Measurements from ENCODE around the gene SPSB2.
A peak's percentile ranks its signal among the peaks of the same experiment; 100 is the strongest.
"Not testable (repeated sequence)": the region's sequence is repeated elsewhere in the genome, so short reads cannot be mapped to it uniquely, and the experiment has no call there.

Gene SPSB2, protein sequence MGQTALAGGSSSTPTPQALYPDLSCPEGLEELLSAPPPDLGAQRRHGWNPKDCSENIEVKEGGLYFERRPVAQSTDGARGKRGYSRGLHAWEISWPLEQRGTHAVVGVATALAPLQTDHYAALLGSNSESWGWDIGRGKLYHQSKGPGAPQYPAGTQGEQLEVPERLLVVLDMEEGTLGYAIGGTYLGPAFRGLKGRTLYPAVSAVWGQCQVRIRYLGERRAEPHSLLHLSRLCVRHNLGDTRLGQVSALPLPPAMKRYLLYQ

DNA sequence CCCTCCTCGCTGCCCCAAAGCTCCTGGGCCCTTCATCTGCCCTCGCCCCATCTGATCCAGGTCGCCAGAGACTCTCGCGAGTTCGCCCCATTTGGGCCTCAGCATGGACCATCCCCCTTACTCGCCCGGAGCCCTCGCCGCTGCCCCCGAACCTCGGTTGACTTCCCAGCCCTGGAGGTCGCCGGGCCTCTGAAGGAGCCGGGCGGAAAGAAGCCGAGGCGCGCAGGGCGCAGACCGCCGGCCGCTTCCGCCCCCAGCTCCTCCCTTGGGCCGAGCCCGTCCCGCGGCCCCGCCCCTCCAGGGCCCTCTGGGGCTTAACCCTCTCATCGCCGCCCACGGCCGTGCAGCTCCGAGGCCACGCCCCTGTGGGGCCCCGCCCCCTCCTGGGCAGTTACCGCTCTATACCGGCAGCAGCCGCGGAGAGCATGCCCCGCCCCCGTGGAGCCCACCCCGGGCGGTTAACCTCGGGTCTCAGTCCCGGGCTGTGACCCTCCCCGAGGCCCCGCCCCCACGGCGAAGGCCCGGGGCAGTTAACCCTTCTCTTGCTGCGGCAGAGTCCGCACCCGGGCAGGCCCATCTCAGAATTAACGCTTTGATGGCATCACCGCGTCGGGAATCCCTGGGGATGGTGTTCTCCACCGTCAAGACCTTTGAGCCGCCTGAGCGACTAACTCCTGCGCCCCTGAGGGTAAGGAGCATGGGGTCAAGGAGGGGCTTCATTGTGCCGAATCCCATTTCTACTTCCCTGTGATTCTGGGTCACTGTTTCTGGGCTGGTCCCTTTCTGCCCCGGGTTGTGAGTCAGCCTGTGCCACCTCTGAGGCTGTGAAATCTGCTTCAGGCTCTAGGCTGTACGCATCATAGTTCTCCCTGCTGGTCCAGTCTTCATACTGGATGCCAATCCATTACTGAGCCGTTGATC lies at the start of gene SPSB2:
Gene SPSB2, minus strand, starts transcription at position 210 of the 921 bp plus-strand sequence. CDS start 402 bp downstream, outside the sequence.
- peak; percentile 97 for DNase-seq (ENCODE audit: low spot score)

DNA sequence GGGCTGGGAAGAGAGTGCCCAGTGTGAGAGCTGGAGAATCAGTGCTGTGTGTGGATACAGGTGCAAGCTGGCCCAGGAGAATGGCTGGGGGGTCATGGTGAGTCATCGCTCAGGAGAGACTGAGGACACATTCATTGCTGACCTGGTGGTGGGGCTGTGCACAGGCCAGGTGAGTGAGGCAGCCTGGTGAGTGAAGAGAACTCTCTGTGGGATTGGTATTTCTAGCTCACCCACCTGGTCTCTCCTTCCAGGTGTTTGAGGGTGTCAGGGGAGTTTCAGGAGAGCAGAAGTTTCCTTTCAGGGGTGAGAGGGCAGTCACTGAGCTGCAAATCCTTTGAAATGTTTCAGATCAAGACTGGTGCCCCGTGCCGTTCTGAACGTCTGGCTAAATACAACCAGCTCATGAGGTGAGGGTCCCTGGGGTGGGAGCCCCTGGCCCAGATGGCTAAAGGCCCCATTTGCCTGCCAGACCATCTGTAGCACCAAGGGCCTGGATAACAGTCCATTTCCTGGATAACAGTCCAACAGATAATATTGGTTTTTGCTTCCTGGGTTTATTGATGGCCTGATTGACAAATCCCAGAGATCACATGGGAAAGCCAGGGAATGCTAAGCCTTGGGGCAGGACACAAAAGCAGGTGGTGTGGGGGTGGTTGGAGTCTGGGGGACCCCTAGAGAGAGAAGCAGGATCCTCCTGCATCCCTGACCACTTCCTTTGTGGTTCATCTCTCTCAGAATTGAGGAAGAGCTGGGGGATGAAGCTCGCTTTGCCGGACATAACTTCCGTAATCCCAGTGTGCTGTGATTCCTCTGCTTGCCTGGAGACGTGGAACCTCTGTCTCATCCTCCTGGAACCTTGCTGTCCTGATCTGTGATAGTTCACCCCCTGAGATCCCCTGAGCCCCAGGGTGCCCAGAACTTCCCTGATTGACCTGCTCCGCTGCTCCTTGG lies 49.2 kb upstream of the SPSB2 start:
- no peak for DNase-seq (ENCODE audit: low spot score)

DNA sequence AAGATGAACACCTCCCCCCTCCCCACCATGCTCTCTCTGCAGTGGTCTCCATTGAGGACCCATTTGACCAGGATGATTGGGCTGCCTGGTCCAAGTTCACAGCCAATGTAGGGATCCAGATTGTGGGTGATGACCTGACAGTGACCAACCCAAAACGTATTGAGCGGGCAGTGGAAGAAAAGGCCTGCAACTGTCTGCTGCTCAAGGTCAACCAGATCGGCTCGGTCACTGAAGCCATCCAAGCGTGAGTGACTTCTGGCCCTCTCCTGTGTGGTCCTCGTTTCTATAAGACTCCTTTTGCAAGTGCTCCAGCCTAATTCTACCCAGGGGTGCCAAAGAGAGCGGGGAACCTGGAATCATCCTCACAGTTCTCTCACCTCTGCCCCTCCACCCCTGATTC lies 48.4 kb upstream of the SPSB2 start:
- DNase-seq (ENCODE audit: low spot score): no peak

DNA sequence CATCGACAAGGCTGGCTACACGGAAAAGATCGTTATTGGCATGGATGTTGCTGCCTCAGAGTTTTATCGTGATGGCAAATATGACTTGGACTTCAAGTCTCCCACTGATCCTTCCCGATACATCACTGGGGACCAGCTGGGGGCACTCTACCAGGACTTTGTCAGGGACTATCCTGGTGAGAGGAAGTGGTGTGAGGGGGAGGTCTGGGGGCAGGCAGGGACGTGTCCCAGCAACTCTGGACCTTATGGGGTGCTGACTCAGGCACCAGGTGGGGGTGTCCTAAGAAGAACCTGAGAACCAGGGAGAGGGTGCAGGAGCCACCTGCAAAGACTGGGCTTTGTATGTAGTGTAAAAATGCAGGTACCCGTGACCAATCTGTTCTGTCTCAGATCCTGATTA lies 46.5 kb upstream of the SPSB2 start:
- DNase-seq (ENCODE audit: low spot score): no peak

DNA sequence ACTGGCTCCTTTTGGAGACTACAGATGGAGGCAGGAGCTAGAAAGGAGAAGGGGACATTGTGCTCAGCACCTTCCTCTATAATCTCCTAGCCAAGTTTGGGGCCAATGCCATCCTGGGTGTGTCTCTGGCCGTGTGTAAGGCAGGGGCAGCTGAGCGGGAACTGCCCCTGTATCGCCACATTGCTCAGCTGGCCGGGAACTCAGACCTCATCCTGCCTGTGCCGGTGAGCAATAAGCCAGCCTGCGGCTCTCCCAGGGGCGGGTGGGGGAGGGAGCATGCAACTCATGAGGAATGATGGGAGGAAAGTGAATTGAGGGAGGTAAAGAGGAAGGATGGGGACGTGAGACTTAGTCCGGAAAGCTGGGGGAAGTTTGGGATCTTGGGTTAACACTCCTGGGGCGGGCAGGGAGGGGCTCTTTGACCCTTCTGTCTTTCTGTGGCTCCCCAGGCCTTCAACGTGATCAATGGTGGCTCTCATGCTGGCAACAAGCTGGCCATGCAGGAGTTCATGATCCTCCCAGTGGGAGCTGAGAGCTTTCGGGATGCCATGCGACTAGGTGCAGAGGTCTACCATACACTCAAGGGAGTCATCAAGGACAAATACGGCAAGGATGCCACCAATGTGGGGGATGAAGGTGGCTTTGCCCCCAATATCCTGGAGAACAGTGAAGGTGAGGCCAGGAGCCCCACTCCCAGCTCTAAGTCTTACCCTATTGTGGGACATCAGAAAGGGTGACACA lies 44.6 kb upstream of the SPSB2 start:
- no peak for DNase-seq (ENCODE audit: low spot score)

DNA sequence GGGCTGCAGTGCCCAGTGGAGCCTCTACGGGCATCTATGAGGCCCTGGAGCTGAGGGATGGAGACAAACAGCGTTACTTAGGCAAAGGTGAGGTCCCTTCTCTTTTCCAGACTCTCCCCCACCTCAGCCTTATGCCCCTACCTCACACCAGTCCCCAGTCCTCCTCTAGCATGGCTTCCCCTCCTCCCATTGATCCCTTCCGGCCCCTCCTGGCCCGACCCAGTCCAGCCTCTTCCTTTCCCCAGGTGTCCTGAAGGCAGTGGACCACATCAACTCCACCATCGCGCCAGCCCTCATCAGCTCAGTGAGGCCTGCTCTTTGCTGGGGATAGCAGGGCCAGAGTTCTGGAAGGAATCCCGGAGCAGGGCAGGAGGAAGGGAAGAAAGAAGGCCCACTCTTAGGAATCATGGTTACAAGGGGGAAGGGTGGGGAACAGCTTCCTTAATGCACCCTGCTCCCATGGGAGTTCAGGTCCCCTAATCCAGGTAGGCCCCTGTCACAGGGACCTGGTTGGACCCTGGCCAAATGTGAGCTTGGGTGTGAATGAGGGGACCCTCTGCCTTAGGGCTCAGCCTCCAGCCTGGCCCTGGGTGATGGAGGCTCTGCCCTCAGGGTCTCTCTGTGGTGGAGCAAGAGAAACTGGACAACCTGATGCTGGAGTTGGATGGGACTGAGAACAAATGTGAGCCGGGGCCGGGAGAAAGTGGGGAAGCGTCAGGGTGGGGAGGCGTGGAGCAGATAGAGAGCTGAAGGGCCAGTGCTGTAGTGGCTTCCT lies 43.5 kb upstream of the SPSB2 start:
- no peak for DNase-seq (ENCODE audit: low spot score)

DNA sequence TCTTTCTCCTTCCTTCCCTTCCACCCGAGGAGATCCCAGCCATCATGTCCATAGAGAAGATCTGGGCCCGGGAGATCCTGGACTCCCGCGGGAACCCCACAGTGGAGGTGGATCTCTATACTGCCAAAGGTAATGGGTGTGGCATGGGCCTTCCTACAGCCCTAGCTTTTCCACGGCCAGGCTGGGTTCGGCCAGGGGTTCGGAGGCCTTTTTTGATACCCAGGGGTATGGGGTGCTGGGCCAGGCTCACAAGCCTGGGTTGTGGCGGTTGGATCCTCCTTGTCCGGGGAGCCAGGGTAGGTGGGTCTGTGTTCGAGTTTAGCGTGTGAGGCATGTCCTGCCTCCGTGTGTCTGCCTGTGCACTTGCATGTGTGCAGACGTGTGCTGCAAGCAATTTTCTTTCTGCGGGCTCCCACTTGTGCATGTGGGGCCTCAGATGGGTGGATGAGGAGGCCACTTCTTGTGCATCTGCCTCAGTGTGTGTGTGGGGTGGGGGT lies 42.7 kb upstream of the SPSB2 start:
- no peak for DNase-seq (ENCODE audit: low spot score)

DNA sequence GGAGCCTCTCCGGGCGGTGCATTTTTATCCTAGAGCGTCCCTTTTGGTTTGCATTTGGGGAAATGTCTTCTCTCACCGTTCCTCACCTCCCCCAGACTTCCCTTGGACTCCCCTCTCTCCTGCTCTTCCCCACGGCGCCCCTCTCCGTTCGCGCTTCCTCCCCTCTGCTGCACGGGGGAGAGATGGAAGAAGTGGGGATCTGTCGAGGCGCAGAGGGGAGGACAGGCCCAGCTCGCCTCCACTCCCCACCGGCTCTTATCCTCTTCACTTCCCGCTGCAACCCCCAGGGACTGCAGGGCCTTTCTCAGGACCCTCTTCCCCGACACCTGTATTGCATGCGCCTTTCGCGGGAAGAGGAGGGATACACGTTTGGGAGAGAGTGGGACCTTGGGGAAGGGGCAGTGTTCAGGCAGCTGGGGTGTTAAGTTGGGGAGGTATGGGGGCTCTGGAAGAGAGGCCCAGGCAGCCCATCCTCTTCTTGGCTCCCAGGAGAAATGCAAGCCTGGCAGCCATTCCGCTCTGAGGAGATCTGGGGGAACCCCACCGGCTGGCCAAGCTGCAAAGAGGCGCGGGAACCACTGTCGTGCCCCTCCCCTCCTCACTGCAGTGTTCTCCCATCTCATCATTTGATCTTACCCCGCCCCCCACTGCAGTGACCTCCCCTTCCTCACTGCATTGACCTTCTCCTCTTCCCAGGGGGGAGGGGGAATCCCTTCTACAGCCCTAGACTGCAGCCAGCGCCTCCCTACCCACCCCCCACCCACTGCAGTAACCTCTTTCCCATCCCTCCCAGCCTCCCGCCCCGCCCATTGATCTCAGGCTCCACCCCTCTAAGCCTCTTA lies 42.1 kb upstream of the SPSB2 start:
- DNase-seq (ENCODE audit: low spot score): no peak

DNA sequence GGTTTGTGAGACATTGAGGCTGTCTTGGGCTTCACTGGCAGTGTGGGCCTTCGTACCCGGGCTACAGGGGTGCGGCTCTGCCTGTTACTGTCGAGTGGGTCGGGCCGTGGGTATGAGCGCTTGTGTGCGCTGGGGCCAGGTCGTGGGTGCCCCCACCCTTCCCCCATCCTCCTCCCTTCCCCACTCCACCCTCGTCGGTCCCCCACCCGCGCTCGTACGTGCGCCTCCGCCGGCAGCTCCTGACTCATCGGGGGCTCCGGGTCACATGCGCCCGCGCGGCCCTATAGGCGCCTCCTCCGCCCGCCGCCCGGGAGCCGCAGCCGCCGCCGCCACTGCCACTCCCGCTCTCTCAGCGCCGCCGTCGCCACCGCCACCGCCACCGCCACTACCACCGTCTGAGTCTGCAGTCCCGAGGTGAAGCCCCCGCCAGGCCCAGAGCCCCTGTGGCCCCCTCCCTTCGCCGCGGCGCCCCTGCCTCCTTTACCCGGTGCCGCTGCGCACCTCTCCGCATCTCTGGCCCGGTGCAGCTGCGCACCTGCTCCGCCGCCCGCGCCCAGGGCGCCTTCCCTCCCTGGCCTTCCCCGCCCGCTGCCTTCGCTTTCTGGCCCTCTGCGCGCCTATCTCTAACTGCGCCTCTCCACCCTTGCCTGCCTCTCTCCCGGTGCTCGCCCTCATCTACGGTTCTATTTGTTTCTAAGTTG lies 41.3 kb upstream of the SPSB2 start, which contains the start of gene ENO2:
Gene ENO2, plus strand, starts transcription at position 335 of the 701 bp plus-strand sequence. CDS start 1,253 bp downstream, outside the sequence.
- peak; percentile 62 for DNase-seq (ENCODE audit: low spot score)

DNA sequence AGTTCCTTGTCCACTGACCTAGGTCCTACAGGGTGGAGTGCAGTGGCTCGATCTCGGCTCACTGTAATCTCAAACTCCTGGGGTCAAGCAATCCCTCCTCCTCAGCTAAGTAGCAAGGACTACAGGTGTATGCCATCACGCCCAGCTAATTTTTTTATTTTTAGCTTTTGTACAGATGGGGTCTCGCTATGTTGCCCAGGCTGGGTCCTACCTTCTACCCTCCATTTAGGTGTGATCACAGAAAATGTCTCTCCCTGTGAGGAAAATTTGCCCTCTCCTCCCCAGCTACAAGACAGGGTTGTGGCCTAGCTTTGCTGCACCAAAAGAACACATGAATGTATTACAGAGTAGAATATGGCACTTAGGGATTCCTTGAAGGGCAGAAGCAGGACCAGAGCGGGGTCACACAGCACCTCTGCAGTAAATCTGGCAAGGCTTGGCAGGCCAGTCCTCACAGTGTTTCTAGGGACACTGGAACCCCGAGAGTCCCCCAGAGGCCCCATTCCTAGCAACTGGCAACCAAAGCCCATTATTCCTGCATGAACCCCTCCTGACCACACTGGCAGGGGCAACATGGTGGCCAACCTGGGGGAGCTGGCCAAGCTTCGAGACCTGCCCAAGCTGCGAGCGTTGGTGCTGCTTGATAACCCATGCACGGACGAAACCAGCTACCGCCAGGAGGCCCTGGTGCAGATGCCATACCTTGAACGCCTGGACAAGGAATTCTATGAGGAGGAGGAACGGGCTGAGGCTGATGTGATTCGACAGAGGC lies 39.2 kb upstream of the SPSB2 start:
- no peak for DNase-seq (ENCODE audit: low spot score)

DNA sequence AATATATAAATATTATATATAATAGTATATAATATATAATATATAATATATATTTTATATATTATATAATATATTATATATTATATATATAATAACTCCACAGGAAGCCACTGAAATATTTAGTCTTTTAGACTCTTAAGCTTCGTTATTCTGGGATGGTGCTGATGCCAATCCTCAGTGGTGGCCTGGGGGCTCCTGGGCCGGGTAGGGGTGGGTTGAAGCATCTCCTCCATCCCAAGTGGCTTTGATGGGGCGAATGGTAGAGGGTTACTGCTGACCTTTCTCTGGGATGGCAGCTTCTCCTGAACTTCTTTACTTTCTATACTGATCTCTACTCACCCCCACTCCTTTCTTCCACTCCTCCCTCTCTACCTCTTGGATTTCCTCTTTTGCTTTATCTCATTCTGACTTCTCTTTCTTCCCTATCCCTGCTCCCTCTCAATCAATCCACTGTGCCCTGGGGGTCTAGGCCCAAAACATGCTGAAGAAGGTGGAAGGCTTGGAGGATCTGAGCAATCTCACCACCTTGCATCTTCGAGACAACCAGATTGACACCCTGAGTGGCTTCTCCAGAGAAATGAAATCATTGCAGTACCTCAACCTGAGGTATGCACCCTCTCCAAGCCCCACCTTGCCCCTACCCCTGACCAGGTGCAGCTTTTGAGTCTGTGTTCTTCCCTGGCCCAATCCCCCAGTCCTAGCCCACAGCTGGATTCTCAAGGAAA lies 36.5 kb upstream of the SPSB2 start:
- DNase-seq (ENCODE audit: low spot score): no peak

DNA sequence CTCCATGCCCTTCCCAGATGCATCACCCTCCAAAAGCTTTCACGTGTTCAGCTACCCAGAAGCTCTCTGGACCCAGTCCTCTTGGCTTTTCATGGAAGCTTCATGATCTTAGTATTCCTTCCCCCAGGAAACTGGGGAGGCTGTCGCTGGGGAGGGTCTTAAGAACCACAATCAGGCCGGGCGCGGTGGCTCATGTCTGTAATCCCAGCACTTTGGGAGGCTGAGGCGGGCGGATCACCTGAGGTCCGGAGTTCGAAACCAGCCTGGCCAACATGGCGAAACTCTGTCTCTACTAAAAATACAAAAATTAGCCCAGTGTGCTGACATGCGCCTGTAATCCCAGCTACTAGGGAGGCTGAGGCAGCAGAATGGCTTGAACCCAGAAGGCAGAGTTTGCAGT lies 35.0 kb upstream of the SPSB2 start:
- not testable (repeated sequence) for DNase-seq (ENCODE audit: low spot score)

DNA sequence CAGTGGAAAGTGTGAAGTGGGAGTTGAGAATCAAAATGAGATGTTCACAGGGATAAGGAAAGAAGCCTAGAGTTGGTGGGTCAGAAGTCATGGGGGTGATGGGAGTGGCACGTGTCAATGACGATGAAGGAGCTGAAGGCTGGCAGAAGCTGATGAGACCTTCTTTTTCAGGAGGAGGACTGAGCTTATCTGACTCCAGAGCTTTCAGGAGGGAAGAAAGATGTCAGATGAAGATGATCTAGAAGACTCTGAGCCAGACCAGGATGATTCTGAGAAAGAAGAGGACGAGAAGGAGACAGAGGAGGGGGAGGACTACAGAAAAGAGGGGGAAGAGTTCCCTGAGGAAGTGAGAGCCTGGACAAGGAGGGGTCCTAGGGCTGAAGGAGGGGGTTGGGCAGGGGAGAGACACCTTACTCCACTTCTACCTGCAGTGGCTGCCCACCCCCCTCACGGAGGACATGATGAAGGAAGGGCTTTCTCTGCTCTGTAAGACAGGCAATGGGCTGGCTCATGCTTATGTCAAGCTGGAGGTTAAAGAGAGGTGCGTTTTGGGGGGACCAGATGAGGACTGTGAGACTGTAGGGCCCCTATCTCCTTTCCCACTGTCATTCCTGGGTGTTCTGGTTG lies 32.4 kb upstream of the SPSB2 start:
- DNase-seq (ENCODE audit: low spot score): no peak

DNA sequence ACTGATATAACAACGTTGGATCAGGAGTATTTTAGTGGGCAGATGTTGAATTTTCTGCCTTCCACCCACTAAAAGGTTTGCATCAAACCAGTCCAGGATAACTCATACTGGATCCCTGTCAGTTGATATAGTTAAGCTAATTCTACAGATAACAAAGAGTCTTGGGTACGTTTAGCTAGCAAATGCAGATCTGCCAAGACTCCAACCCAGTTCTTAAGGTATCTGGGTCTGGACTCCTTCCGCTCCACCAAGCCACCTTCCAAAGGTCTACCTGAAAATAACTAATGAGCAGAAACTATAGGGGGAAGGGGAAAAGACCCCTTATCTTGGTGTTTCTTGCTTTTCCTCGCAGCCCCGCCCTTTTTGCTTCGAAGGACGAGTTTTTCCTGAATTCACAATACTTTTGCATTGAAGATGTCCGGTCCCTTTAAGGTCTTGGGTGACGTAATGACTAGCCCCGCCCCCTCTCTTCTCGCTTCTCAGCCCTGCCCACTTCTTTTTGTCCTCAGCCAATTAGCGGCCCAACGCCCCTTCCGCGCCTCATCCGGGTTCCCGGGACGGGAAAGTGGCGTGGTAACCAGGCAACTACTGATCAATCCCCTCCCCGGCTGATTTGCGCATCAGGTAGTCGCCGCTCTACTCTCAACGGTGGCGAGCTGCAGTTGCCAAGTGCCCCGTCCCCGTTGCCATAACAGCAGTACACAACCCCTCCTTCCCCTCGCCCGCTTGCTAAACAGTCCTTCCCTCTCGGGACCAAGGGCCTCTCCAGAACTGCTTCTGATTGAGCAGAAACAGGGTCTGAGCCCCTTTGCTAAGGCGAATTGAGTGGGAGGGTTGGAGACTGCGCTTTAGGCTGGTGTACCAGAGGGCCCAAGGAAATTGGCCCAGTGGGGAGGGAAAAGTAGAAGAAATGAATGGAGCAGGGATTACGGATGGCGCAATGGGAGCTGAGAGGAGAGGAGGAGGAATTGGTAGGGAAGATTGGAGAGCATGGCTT lies 31.5 kb upstream of the SPSB2 start, which contains the start of gene LRRC23:
Gene LRRC23, plus strand, starts transcription at position 543 of the 997 bp plus-strand sequence. CDS start 812 bp downstream, outside the sequence.
- DNase-seq (ENCODE audit: low spot score): peak; percentile 97

DNA sequence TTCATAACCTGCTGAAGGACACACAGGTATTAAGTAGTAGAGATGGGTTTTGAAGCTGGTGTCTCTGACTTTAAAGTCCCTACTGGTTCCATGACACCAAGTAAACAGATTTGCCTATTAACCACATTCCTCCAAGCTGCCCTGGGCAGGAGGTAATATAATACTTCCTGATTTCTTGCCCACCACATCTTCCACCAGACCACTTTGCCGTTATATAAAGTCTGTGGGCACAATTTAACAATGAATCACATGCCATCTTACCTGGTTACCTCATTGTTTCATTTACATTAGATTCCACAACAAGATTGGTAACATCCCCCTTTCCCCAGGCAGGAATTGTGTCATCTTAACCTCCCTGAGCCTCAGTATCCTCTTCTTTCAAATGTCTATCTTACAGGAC lies 30.6 kb upstream of the SPSB2 start:
- DNase-seq (ENCODE audit: low spot score): no peak

Data from hematopoietic multipotent progenitor cell treated with erythropoietin and hydrocortisone succinate and interleukin-3 and kit ligand, for 15 days (in vitro differentiated cells).